ENCODE results near the gene PDE9A.
"Not testable (repeated sequence)": the region's sequence is repeated elsewhere in the genome, so short reads cannot be mapped to it uniquely, and the experiment has no call there.

Gene PDE9A

DNA sequence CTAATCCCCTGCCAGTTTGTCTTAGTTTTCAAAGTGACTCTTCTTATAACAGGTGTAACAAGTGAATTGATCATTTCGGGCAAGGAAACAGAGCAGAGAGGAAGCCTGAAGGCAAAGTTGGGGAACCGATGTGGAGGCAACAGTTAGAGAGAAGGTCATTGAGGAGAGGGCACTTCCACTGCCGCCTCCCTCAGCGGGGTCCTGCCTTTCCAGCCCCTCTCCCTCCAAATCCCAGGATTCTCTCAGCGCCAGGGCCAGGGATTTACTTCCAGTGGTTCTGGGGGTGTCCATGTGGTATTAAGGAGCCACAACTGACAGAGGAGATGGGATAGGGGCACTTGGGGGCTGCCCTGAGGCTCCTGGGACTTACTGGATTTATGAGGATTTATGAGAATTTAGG is 39.7 kb upstream of the PDE9A start:
- TF ChIP-seq, protein P1, sequence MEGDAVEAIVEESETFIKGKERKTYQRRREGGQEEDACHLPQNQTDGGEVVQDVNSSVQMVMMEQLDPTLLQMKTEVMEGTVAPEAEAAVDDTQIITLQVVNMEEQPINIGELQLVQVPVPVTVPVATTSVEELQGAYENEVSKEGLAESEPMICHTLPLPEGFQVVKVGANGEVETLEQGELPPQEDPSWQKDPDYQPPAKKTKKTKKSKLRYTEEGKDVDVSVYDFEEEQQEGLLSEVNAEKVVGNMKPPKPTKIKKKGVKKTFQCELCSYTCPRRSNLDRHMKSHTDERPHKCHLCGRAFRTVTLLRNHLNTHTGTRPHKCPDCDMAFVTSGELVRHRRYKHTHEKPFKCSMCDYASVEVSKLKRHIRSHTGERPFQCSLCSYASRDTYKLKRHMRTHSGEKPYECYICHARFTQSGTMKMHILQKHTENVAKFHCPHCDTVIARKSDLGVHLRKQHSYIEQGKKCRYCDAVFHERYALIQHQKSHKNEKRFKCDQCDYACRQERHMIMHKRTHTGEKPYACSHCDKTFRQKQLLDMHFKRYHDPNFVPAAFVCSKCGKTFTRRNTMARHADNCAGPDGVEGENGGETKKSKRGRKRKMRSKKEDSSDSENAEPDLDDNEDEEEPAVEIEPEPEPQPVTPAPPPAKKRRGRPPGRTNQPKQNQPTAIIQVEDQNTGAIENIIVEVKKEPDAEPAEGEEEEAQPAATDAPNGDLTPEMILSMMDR (IDR thresholded peaks at IDR 0.05; ENCODE audit: insufficient read depth, missing control alignments) = no peak
- DNase-seq (ENCODE audit: insufficient read length, low spot score) = no peak
- no peak for FAIRE-seq

DNA sequence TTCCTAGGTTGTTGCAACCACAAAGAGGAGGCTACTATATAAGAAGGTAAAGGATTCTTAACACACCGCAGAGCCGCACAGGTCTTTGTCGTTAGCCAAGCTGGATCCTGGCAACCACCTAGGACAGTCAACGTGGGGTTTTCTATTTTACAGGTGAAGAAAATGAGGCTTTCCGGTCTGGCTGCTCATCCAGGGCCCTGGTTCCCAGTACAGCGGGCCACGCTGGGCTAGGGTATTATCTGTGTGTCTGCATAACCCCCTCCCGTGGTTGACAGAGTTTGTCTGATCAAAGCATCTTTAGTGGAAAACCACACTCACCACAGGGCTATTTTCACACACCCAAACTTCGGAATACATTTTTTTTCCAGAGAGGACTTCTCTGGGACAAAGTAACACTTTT is 39.0 kb upstream of the PDE9A start:
- FAIRE-seq (no peak), DNase-seq (ENCODE audit: insufficient read length, low spot score) (no peak)

DNA sequence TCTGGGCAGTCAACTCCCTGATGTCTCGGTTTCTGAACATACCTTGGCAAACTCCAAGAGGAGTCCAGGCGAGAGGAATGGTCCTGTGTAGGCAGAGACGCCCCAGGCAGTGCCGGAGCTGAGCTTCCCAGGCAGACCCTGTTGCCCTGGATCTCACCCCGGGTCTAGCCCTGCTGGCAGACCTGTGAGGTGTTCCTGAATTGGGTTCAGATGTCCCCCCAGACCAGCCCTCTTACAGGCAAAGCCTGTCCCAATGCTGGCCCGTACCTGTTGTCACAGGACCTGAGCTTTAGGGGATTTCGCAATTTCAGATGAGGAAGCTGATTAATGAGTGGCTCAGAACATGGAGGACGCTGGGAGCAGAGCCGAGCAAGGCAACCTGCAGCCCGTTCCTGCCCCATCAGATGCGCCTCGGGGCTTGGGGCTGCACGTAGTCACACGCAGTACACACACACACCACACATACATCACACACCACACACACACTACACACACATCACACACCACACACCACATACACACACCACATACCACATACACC is 38.5 kb upstream of the PDE9A start:
- FAIRE-seq (no peak), DNase-seq (ENCODE audit: insufficient read length, low spot score) (no peak)
- TF ChIP-seq, protein P1 (IDR thresholded peaks at IDR 0.05; ENCODE audit: insufficient read depth, missing control alignments) = no peak

More for the DNA sequence above, 39.0 kb upstream of the PDE9A start:
- TF ChIP-seq, protein P1 (IDR thresholded peaks at IDR 0.05; ENCODE audit: insufficient read depth, missing control alignments) = no peak

DNA sequence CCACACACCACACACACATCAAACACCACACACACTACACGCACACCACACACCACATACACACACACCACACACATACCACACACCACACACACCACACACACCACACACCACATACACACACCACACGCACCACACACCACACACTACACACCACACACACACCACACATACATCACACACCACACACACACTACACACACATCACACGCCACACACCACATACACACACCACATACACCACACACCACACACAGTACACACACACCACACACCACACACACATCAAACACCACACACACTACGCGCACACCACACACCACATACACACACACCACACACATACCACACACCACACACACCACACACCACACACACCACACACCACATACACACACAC is 38.0 kb upstream of the PDE9A start:
- FAIRE-seq; DNase-seq (ENCODE audit: insufficient read length, low spot score): not testable (repeated sequence)

DNA sequence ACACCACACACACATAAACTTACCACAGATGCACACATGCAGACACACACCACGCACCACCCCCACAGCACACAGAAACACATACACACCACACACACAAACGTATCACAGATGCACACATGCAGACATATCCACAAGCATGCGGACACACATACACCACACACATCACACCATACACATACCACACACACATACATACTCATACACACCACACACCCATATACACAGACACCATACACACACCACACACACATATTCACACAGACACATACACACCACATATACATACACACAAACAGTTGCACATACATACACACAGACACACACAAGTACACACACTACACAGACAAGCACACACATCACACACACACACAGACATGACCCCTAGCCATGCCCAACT is 37.5 kb upstream of the PDE9A start:
- DNase-seq (ENCODE audit: insufficient read length, low spot score) (no peak), FAIRE-seq (no peak)
- TF ChIP-seq, protein P1 (IDR thresholded peaks at IDR 0.05; ENCODE audit: insufficient read depth, missing control alignments) = no peak

DNA sequence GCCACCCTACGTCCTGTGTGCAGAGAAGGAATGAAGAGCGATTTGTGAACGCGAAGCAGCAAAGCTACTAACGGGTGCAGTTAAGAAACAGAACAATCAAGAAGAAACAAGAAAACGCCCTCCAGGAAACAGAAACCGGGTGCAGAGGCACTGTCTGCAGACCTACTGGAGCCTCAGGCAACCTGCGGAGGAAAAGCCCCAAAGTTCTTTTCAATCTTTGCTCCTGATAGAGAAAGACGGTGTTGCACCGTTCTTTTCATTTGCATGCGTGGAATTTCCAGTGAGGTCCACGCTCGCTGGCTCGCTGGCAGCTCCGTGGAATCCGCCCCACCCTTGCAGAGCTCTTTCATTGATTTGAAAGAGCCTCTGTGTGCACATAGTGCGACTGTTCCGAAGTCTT is 37.0 kb upstream of the PDE9A start:
- DNase-seq (ENCODE audit: insufficient read length, low spot score) (no peak), FAIRE-seq (no peak)
- TF ChIP-seq, protein P1 (IDR thresholded peaks at IDR 0.05; ENCODE audit: insufficient read depth, missing control alignments) = no peak

DNA sequence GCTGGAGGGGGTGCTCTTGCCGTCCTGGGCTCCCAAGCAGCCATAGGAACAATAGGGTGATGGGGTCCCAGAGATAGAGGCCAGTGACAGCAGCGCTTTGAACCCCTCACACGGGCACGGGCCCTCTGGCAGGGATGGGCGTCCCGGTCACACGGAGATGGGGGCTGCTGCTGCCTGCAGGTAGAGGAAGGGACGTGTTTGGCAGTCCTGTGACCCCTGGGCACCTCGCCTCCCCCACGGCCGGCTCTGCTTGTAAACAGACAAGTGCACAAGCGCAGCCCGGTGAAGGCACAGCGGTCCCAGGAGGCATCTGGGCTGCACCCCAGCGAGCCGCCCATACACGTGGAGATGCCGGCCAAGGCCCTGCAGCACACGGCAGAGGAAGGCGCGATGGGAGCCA is 36.5 kb upstream of the PDE9A start:
- TF ChIP-seq, protein P1 (IDR thresholded peaks at IDR 0.05; ENCODE audit: insufficient read depth, missing control alignments) = no peak
- FAIRE-seq (no peak), DNase-seq (ENCODE audit: insufficient read length, low spot score) (no peak)

DNA sequence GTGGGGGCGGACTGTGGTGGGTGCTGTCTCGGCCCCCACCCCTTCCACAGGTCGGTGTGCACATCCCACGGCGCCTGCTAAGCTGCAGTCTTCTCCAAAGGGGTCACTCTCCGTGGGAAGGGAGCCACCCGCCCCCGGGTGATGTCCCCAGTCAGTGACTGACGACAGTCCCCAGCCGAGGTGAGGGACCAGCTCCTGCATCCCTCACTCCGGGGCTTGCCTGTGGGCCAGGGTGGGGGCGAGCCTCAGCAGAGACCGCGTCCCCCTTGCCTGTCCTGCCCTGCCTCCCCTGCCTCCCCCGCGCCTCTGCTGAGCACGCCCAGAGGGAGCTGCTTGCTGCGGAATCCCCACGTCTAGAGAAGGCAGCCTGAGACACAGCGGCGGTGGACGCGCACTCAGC is 35.9 kb upstream of the PDE9A start:
- FAIRE-seq (no peak), DNase-seq (ENCODE audit: insufficient read length, low spot score) (no peak)
- TF ChIP-seq, protein P1 (IDR thresholded peaks at IDR 0.05; ENCODE audit: insufficient read depth, missing control alignments) = no peak

Measured in D721Med (cell line).